AG10803 (cell line): ENCODE results near the gene TYW1B.
"Not testable (repeated sequence)": the region's sequence is repeated elsewhere in the genome, so short reads cannot be mapped to it uniquely, and the experiment has no call there.

Experiments
- DNase-seq: peaks from one replicate; pipeline ENCODE4 v3.0.0; 2010; ENCODE audit warnings: low read depth
- H3K4me3 ChIP-seq: 2 replicates; pipeline ENCODE4 v1.5.1; 2011; ENCODE audit warnings: mild to moderate bottlenecking, low read length, control low read depth
- TF ChIP-seq, protein P1 (sequence below): conservative IDR thresholded peaks from 2 replicates; pipeline ENCODE4 v1.5.1; 2011; ENCODE audit warnings: mild to moderate bottlenecking, low read length, control low read depth, inconsistent platforms

TYW1B gene

DNA sequence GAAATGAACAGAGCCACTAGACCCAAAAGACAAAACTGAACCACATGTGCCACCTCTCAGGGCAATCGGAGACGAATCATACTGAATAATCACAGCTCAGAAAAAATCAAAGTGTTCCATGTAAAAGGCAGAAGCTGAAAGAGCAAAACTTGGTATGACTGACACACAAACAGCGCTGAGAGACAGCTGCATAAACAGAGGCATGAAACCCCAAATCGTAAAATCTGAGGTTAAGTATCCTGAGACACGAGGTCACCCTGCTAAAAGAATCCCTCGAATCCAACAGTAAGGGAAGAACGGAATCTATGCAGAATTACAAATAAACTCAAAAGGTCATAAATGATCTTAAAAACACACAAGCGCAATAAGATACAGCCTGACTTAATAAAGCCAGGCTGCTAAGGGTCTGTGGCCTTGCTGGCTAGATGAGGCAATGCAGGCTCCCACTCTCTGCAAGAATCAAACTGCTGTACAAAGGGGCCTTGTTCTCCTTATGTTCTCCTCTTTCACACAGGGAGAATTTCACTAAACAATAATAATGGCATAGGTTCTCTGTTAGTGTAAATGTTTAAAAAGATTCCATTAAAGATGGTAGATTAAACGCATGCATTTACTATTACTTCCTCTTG, 247.7 kb downstream of the TYW1B start:
- not testable (repeated sequence) for DNase-seq

DNA sequence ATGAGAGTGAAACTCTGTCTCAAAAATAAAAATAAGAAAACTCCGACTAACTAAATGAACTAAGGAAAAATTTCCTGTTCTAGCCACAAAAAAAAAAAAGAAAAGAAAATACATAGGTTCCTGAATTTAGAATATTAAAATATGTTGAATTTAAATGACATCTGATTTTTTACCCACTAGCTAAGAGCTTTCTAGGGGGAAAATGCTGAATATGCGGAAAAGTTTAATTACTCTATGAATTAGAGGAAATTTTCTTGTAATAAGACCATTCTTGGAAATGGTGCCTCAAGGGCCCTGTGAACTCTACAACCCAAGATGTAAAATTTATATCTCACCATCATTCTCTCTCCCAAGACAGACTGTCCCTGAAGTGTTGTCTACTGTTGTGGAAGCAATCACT, 250.9 kb downstream of the TYW1B start:
- DNase-seq: no peak
- no peak overlapping the region for H3K4me3 ChIP-seq
- TF ChIP-seq, protein P1, sequence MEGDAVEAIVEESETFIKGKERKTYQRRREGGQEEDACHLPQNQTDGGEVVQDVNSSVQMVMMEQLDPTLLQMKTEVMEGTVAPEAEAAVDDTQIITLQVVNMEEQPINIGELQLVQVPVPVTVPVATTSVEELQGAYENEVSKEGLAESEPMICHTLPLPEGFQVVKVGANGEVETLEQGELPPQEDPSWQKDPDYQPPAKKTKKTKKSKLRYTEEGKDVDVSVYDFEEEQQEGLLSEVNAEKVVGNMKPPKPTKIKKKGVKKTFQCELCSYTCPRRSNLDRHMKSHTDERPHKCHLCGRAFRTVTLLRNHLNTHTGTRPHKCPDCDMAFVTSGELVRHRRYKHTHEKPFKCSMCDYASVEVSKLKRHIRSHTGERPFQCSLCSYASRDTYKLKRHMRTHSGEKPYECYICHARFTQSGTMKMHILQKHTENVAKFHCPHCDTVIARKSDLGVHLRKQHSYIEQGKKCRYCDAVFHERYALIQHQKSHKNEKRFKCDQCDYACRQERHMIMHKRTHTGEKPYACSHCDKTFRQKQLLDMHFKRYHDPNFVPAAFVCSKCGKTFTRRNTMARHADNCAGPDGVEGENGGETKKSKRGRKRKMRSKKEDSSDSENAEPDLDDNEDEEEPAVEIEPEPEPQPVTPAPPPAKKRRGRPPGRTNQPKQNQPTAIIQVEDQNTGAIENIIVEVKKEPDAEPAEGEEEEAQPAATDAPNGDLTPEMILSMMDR: no peak

More for the DNA sequence above, 247.7 kb downstream of the TYW1B start:
- not testable (repeated sequence) for H3K4me3 ChIP-seq

DNA sequence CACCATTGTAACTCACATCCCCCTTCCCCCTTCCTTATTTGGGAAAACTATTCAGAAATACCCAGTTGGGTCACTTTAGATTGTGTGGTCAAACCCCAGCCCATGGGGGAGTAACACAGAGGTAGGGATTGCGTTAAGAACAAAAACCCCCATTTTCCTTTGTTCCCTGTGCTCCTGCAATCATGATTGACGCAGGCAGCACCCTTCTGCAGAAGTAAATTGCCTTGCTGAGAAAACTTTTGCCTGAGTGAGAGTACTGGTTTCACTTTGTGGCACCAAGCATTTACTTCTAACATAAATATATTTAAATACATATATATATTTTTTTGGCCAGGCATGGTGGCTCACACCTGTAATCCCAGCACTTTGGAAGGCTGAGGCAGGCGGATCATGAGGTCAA, 266.0 kb downstream of the TYW1B start:
- H3K4me3 ChIP-seq, DNase-seq: not testable (repeated sequence)

DNA sequence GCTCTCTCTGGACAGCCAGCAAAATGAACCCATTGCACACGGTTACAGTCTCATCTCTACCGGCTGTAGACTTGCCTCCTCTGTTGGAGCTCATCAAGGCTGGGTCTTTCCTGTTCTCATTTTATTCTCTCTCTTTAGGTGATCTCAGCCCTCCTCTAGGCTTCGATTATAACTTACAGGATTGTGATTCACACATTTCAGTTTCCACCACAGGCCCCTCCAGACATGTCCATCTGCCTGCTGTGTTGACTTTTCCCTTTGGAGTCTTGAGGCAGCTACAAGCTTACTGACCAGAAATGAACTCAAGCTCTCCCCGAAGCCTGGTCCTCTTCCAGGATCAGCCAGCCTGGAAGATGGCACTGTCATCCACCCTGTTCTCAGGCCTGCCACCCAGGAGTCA, 268.5 kb downstream of the TYW1B start:
- H3K4me3 ChIP-seq, DNase-seq: not testable (repeated sequence)

DNA sequence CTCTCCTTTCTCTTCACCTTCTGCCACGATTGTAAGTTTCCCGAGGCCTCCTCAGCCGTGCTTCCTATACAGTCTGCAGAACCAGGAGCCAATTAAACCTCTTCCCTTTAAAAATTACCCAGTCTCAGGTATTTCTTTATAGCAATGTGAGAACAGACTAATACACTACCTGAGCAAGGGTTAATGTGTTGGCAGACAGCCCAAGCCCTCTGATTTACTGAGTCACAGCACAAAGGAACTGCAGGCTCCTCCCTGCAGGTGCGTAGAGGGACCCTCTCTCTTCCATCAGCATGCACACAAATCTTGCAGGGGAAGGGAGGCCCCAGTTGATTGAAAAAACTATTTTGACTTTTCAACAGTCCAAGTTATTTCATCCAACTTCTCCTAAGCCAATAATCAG, 271.3 kb downstream of the TYW1B start:
- not testable (repeated sequence) for DNase-seq, H3K4me3 ChIP-seq

DNA sequence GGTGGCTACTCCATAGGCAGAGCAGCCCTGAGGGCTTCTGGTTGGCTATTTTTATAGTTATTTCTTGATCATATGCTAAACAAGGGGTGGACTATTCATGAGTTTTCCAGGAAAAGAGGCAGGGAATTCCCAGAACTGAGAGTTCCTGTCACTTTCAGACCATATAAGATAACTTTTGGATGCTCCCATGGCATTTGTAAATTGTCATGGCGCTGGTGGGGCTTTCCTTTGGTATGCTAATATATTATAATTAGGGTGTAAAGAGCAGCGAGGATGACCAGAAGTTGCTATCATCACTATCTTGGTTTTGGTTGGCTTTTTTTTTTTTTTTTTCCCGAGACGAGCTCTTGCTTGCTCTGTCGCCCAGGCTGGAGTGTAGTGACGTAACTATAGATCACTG, 272.8 kb downstream of the TYW1B start:
- not testable (repeated sequence) for H3K4me3 ChIP-seq, DNase-seq

DNA sequence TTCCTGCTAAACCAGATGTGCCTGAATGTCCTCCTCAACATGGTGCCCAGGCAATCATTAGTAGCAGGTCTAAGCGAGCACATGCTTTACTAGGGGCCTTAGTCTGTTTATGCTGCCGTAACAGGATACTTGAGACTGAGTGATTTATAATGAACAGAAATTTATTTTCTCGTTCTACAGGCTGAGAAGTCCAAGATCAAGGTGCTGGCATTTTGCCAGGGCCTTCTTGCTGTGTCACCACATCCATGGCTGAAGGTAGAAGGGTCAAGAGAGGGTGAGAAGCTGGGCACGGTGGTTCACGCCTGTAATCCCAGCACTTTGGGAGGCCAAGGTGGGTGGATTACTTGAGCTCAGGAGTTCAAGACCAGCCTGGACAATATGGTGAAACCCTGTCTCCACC, 273.6 kb downstream of the TYW1B start:
- not testable (repeated sequence) for H3K4me3 ChIP-seq, DNase-seq

DNA sequence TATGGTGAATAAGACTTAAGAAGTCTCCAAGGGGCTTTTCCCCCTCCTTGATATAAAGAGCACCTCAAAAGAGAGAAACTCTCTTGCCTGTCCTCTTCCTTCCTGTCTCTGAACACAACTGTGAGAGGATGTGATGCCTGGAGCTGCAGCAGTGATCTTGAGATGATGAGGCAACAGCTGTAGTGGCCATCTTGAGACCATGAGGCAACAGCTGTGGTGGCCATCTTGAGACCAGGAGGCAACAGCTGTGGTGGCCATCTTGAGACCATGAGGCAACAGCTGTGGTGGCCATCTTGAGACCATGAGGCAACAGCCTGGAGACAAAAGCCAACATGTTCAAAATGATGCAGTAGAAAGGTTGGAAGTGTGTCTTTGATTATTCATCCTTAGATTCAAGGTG, 277.5 kb downstream of the TYW1B start:
- not testable (repeated sequence) for DNase-seq, H3K4me3 ChIP-seq

DNA sequence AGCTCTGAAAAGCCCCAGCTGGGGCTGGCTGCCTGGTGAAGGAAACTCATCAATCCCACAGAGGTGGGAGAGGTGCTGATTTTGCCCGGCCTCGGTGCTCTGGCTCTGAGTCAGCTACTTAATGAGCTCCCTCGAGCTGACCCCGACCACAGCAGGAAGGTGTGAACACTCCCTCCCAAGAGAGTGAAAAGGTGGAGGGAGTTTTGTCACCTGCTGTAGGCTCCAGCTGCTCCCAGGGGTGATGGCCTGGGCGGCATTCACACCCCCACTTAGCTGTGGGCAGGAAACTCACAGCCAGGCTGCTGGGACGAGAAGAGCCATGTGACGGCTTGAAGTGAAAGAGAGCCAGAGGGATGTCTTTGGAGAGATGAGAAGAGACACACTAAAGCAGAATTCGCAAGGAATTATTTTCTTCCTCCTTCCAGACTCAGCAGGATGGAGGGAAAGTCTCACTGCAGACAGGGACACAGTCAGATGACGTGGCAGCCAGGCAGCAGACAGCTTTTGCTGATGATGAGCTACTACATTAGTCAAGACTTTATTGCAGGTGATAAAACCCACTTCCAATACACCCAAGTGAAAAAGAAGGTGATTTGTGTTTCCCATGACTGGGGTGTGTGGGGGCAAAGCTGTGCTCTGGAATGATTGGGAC, 281.3 kb downstream of the TYW1B start:
- not testable (repeated sequence) for H3K4me3 ChIP-seq, DNase-seq

DNA sequence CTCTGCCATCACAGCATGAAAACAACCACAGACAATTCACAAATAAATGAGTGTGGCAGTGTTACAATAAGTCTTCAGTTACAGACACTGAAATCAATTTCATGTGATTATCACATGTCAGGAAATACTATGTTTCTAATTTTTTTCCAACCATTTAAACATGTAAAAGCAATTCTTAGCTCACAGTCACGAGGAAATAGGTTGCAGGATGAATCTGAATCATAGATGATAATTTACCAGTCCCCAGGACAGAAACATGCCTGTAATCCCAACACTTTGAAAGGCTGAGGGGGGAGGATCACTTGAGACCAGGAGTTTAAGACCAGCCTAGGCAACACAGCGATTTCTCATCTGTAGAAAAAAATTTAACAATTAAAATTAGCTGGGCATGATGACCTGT, 283.5 kb downstream of the TYW1B start:
- H3K4me3 ChIP-seq, DNase-seq: not testable (repeated sequence)

DNA sequence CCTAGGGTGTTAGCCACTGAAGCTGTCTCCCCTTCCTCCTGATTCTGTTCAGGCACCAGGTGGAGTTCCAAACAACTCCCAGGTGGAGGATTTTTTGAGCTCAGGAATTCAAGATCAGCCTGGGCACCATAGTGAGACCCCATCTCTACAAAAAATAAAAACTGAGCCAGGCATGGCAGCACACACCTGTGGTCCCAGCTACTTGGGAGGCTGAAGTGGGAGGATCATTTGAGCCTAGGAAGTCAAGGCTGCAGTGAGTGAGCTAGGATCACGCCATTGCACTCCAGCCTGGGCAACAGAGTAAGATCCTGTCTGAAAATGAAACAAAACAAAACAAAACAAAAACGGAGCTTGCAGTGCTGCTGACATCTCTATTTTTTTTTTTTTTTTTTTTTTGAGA, 287.1 kb downstream of the TYW1B start:
- no peak overlapping the region for H3K4me3 ChIP-seq
- no peak for DNase-seq
- TF ChIP-seq, protein P1: no peak

DNA sequence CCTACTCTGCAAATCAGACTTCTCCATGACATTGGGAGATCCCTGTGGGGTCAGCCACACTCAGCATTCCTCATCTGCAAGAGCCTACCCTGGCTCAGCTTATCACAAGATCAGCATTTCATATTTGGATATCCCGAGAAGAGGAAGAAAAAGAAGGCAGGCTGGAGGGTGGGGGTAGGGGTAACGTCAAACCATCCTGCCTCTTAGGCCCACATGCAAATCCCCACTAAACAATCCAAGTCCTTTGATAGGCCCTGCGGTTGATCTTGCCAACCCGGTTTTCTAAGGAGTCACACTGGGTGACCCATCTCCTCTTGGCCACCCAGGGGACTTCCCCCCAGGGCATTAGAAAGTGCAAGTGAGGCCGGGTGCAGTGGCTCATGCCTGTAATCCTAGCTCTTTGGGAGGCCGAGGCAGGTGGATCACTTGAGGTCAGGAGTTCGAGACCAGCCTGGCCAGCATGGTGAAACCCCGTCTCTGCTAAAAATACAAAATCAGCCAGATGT, 287.8 kb downstream of the TYW1B start:
- TF ChIP-seq, protein P1: no peak
- H3K4me3 ChIP-seq: no peak overlapping the region
- DNase-seq: no peak
